NT2/D1 (cell line): ENCODE measurements around the gene HECW1.
"Not testable (repeated sequence)": the region's sequence is repeated elsewhere in the genome, so short reads cannot be mapped to it uniquely, and the experiment has no call there.

ENCODE experiments used
- DNase-seq: peaks from one replicate; pipeline ENCODE4 v3.0.0-alpha.2; 2011; ENCODE audit warnings: low read depth, low spot score
- H3K27me3 ChIP-seq: 2 replicates; pipeline ENCODE4 v1.6.0; 2011; ENCODE audit warnings: mild to moderate bottlenecking; ENCODE audit not compliant: insufficient read length, insufficient read depth
- H3K36me3 ChIP-seq: 2 replicates; pipeline ENCODE4 v1.6.1; 2011; ENCODE audit warnings: mild to moderate bottlenecking, low read length, mixed read lengths; ENCODE audit not compliant: insufficient read depth, insufficient read length
- H3K4me1 ChIP-seq: 2 replicates; pipeline ENCODE4 v1.5.1; 2011; ENCODE audit not compliant: insufficient read depth, insufficient read length
- H3K4me3 ChIP-seq: 2 replicates; pipeline ENCODE4 v1.5.1; 2011; ENCODE audit warnings: low read depth; ENCODE audit not compliant: insufficient read length
- H3K9ac ChIP-seq: 2 replicates; pipeline ENCODE4 v1.6.0; 2011; ENCODE audit warnings: low read depth; ENCODE audit not compliant: insufficient read length
- H3K9me3 ChIP-seq: 2 replicates; pipeline ENCODE4 v1.5.1; 2011; ENCODE audit warnings: mild to moderate bottlenecking, low read length; ENCODE audit not compliant: insufficient read depth
- SUZ12 ChIP-seq: IDR thresholded peaks from 2 replicates; pipeline ENCODE4 v1.6.1; 2011; ENCODE audit not compliant: insufficient read length, insufficient read depth; ENCODE audit errors: extremely low read depth
- YY1 ChIP-seq: IDR thresholded peaks from 2 replicates; pipeline ENCODE4 v1.6.1; 2011; ENCODE audit not compliant: insufficient read length, insufficient read depth
- ZNF274 ChIP-seq: IDR thresholded peaks from 2 replicates; pipeline ENCODE4 v1.6.1; 2011; ENCODE audit warnings: mild to moderate bottlenecking, low read depth, low read length

Gene HECW1

DNA sequence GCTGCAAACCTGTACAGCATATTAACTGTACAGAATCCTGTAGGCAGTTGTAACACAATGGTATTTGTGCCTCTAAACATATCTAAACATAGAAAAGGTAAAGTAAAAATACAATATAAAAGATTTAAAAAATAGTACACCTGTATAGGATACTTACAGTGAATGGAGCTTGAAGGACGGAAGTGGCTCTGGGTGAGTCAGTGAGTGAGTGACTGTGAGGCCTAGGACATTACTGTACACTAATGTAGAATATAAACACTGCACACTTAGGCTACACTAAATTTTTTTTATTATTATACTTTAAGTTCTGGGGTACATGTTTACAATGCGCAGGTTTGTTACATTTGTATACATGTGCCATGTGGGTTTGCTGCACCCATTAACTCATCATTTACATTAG, 373.1 kb downstream of the HECW1 start:
- H3K9me3 ChIP-seq, result no peaks in the 10 kb centered on the region
- H3K4me3 ChIP-seq, result no peak overlapping the region
- no peaks in the 10 kb centered on the region for H3K36me3 ChIP-seq
- no peak for TF ChIP-seq YY1
- no peak for TF ChIP-seq SUZ12
- no peak for TF ChIP-seq ZNF274
- H3K27me3 ChIP-seq, result no peaks in the 10 kb centered on the region
- DNase-seq, result no peak
- H3K9ac ChIP-seq, result no peak overlapping the region
- peaks cover 5% of the 10 kb centered on the region for H3K4me1 ChIP-seq

DNA sequence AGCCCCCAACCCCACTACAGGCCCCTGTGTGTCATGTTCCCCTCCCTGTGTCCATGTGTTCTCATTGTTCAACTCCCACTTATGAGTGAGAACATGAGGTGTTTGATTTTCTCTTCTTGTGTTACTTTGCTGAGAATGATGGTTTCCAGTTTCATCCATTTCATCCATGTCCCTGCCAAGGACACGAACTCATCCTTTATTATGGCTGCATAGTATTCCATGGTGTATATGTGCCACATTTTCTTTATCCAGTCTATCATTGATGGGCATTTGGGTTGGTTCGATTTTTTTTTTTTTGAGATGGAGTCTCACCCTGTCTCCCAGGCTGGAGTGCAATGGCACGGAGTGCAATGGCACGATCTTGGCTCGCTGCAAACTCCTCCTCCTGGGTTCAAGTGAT, 373.6 kb downstream of the HECW1 start:
- not testable (repeated sequence) for H3K4me3 ChIP-seq, H3K36me3 ChIP-seq, DNase-seq, H3K9ac ChIP-seq, H3K4me1 ChIP-seq, H3K27me3 ChIP-seq, H3K9me3 ChIP-seq

DNA sequence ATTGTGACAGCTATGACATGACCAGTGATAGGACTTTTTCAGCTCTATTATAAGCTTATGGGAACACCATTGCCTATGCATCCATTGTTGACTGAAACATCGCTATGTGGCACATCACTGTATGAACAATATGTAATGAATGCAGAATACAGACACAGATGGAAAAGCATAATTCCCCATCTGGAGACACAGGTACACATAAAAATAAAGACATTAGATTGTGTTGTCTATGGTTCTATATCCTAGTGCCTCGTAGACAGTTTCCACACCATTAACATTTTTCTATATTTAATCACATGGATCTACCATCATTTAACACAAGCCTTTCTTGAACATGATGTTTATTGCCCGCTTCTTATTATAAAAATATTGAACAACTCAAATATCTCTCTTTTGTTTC, 374.2 kb downstream of the HECW1 start:
- H3K9ac ChIP-seq, result no peak overlapping the region

GRCh38 chr7:43487731-43488073, 375.3 kb downstream of the HECW1 start:
- Histone ChIP-seq H3K36me3 (no peaks in the 10 kb centered on the region), H3K27me3 (no peaks in the 10 kb centered on the region), H3K4me3 (no peak overlapping the region), H3K9ac (no peak overlapping the region), H3K9me3 (no peaks in the 10 kb centered on the region), H3K4me1 (peaks cover 5% of the 10 kb centered on the region)
- TF ChIP-seq YY1 (no peak), SUZ12 (no peak), ZNF274 (no peak)
- DNase-seq, result no peak

More for the DNA sequence above, 374.2 kb downstream of the HECW1 start:
- Histone ChIP-seq H3K36me3 (no peaks in the 10 kb centered on the region), H3K9me3 (no peaks in the 10 kb centered on the region), H3K27me3 (no peaks in the 10 kb centered on the region), H3K4me3 (no peak overlapping the region), H3K4me1 (peaks cover 5% of the 10 kb centered on the region)
- no peak for DNase-seq
- TF ChIP-seq SUZ12 (no peak), YY1 (no peak), ZNF274 (no peak)

DNA sequence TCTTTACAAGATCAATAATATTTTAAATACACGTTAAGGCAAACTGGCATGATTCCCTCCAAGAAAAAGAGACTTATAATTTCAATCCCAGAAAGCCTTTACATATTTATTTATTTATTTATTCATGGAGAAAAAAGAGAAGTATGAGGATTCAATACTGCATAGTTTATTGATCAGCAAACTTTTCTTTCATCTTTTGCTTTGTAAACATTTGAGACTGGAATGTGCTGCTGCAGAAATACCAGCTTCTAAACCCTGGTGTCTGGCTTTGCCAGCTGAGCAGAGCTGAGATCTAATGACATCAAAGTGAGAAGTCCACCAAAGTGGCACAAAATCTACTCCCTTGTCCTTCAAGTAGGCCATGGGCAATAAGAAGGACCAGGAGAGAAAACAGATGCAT, 376.8 kb downstream of the HECW1 start:
- Histone ChIP-seq H3K36me3 (no peaks in the 10 kb centered on the region), H3K4me3 (no peak overlapping the region), H3K27me3 (no peaks in the 10 kb centered on the region), H3K4me1 (no peaks in the 10 kb centered on the region), H3K9ac (no peak overlapping the region), H3K9me3 (no peaks in the 10 kb centered on the region)
- TF ChIP-seq YY1, result no peak
- TF ChIP-seq ZNF274, result no peak
- no peak for TF ChIP-seq SUZ12
- no peak for DNase-seq

DNA sequence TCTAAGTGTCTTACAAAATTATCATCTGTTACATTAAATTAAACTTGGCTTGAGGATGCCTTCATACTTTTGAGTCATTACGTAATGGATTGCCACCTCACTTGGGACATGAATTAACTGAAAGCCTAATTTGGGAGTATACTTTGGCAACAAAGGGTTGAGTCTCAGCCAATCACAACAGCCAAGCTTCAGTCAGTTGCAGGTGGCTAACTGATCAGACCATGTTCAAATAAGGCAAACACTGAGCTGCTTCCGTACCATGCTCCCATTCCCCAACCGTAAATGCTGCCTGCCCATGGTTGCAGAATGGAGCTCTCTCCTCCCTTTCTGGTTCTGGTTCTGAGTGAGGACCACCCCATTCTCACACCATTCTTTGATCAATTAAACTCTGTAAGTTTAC, 377.6 kb downstream of the HECW1 start:
- no peaks in the 10 kb centered on the region for H3K36me3 ChIP-seq
- H3K9me3 ChIP-seq, result no peaks in the 10 kb centered on the region
- no peaks in the 10 kb centered on the region for H3K4me1 ChIP-seq
- H3K9ac ChIP-seq, result no peak overlapping the region
- no peak overlapping the region for H3K4me3 ChIP-seq
- no peaks in the 10 kb centered on the region for H3K27me3 ChIP-seq
- TF ChIP-seq YY1, result no peak
- TF ChIP-seq SUZ12, result no peak
- no peak for TF ChIP-seq ZNF274
- DNase-seq, result no peak

DNA sequence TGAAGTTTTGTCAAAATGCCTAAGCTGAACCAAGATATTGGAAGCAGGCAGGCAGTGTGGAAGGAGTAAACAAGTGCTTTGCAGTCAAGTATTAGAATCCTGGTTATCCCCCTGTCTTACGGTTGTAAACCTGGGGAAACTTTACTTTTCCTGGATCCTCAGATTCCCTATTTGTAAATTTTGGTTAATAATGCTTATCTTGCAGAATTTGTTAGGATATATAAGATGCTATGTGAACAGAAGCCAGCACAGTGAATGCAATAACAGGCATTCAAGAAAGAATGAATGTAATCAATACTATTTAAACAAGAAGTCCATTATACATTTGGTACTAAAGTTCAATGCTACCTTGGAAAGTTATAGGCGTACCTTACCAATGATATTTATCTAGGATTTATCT, 378.7 kb downstream of the HECW1 start:
- Histone ChIP-seq H3K9ac (no peak overlapping the region), H3K4me3 (no peak overlapping the region), H3K36me3 (no peaks in the 10 kb centered on the region), H3K9me3 (no peaks in the 10 kb centered on the region), H3K27me3 (no peaks in the 10 kb centered on the region), H3K4me1 (no peaks in the 10 kb centered on the region)
- no peak for DNase-seq
- TF ChIP-seq YY1 (no peak), SUZ12 (no peak), ZNF274 (no peak)

- Histone ChIP-seq H3K9me3 (no peaks in the 10 kb centered on the region), H3K36me3 (no peaks in the 10 kb centered on the region), H3K27me3 (no peaks in the 10 kb centered on the region), H3K9ac (no peak overlapping the region), H3K4me3 (no peak overlapping the region), H3K4me1 (no peaks in the 10 kb centered on the region)
- DNase-seq, result no peak
- TF ChIP-seq ZNF274, result no peak
- TF ChIP-seq YY1, result no peak
- no peak for TF ChIP-seq SUZ12
Observed at GRCh38 chr7:43491984-43492383, 379.5 kb downstream of the HECW1 start.

DNA sequence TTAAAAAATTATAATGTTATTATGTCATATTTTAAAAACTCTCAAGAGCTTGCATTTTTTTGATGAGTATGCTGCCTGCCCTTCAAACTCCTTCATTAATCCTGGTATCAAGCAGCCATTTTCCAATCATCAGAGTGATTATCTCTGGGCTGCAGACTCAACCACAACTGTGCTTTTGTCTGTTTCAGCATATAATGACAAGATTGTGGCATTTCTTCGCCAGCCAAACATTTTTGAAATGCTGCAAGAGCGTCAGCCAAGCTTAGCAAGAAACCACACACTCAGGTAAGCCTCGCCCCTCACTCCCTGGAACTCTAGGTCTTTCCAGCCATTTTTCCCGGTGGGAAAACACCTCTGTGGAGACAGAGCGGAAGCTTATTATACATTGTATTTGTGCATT, 380.4 kb downstream of the HECW1 start:
- DNase-seq, result no peak
- no peaks in the 10 kb centered on the region for H3K27me3 ChIP-seq

More for the DNA sequence above, 380.4 kb downstream of the HECW1 start:
- TF ChIP-seq ZNF274 (no peak), YY1 (no peak), SUZ12 (no peak)
- no peak overlapping the region for H3K4me3 ChIP-seq
- H3K9me3 ChIP-seq, result no peaks in the 10 kb centered on the region
- H3K9ac ChIP-seq, result no peak overlapping the region
- no peaks in the 10 kb centered on the region for H3K36me3 ChIP-seq
- no peaks in the 10 kb centered on the region for H3K4me1 ChIP-seq
